ENCODE results near the gene JMJD8. TPM values are rescaled to one million over a fixed set of nuclear protein-coding genes. Genes with fewer than 3 reads are reported as not detected.

JMJD8 gene
- total and polyA plus RNA-seq, 4 donors = 21.2 to 52.6 (median 33.4) TPM

DNA sequence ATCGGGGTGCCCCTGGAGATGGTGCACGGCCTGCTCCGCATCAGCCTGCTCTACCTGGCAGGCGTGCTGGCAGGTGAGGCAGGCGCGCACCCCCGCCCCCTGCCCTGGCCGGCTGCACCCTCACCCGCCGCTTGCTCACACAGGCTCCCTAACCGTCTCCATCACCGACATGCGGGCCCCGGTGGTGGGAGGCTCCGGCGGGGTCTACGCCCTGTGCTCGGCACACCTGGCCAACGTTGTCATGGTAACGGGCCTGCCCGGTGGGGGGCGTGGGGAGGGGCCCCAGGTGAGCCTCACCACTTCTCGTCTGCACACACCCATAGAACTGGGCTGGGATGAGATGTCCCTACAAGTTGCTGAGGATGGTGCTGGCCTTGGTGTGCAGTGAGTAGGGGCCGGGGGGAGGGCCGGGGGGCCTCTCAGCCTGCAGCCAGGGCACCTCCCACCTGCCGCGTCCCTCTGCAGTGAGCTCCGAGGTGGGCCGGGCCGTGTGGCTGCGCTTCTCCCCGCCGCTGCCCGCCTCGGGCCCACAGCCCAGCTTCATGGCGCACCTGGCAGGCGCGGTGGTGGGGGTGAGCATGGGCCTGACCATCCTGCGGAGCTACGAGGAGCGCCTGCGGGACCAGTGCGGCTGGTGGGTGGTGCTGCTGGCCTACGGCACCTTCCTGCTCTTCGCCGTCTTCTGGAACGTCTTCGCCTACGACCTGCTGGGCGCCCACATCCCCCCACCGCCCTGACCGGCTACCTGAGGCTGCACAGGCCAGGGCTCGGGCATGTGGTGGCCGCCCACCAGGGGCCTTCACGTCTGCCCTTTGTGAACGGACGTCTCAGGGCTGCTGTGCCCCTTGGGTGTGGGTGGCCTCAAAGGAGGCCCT is 6.6 kb downstream of the JMJD8 start:
- H3K4me3 ChIP-seq (ENCODE audit: low read depth in 1 of 3, low read length in 3 of 3) = no peak overlapping the region
- WGBS = 73% methylated on average over 57 of the region's 57 CpGs
- no peaks in the 10 kb centered on the region for H3K9me3 ChIP-seq (ENCODE audit: control insufficient read depth in 4 of 4, low read length in 3 of 4)
- no peak for DNase-seq (ENCODE audit: low spot score)
- H3K9ac ChIP-seq (ENCODE audit: low read depth in 1 of 2, low read length in 2 of 2) = no peak overlapping the region
- H3K4me1 ChIP-seq (ENCODE audit: control insufficient read depth in 4 of 4, insufficient read depth in 4 of 4, low read length in 3 of 4) = peaks cover 17 to 47% (median 32%) of the 10 kb centered on the region in 4 donors
- H3K36me3 ChIP-seq (ENCODE audit: control insufficient read depth in 4 of 4, insufficient read depth in 3 of 4, low read depth in 1 of 4, low read length in 3 of 4) = peaks cover 11 to 24% (median 17%) of the 10 kb centered on the region in 4 donors
- H3K27me3 ChIP-seq (ENCODE audit: control insufficient read depth in 4 of 4, insufficient read depth in 4 of 4, low read length in 3 of 4) = no peaks in the 10 kb centered on the region
- H3K27ac ChIP-seq (ENCODE audit: low read depth in 1 of 2, low read length in 2 of 2) = no peak overlapping the region
- TF ChIP-seq, protein P1, sequence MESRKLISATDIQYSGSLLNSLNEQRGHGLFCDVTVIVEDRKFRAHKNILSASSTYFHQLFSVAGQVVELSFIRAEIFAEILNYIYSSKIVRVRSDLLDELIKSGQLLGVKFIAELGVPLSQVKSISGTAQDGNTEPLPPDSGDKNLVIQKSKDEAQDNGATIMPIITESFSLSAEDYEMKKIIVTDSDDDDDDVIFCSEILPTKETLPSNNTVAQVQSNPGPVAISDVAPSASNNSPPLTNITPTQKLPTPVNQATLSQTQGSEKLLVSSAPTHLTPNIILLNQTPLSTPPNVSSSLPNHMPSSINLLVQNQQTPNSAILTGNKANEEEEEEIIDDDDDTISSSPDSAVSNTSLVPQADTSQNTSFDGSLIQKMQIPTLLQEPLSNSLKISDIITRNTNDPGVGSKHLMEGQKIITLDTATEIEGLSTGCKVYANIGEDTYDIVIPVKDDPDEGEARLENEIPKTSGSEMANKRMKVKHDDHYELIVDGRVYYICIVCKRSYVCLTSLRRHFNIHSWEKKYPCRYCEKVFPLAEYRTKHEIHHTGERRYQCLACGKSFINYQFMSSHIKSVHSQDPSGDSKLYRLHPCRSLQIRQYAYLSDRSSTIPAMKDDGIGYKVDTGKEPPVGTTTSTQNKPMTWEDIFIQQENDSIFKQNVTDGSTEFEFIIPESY (IDR thresholded peaks at IDR 0.05) = no peak
- TF ChIP-seq FOXA2 (IDR thresholded peaks at IDR 0.05) (no peak), HNF4A (conservative IDR thresholded peaks at IDR 0.05) (no peak), SP1 (IDR thresholded peaks at IDR 0.05) (no peak), RXRA (IDR thresholded peaks at IDR 0.05) (no peak), JUND (IDR thresholded peaks at IDR 0.05) (no peak), FOXA1 (IDR thresholded peaks at IDR 0.05) (no peak), HNF4G (IDR thresholded peaks at IDR 0.05) (no peak), NR2F2 (IDR thresholded peaks at IDR 0.05) (no peak), EGR1 (IDR thresholded peaks at IDR 0.05; ENCODE audit: low read depth in 2 of 2) (no peak), TAF1 (conservative IDR thresholded peaks at IDR 0.05) (no peak), GABPA (IDR thresholded peaks at IDR 0.05 in 1 of 2, conservative IDR thresholded peaks at IDR 0.05 in 1 of 2) (no peak)
- TF ChIP-seq, protein P2, sequence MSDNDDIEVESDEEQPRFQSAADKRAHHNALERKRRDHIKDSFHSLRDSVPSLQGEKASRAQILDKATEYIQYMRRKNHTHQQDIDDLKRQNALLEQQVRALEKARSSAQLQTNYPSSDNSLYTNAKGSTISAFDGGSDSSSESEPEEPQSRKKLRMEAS (IDR thresholded peaks at IDR 0.05) = no peak
- TF ChIP-seq, protein P3, sequence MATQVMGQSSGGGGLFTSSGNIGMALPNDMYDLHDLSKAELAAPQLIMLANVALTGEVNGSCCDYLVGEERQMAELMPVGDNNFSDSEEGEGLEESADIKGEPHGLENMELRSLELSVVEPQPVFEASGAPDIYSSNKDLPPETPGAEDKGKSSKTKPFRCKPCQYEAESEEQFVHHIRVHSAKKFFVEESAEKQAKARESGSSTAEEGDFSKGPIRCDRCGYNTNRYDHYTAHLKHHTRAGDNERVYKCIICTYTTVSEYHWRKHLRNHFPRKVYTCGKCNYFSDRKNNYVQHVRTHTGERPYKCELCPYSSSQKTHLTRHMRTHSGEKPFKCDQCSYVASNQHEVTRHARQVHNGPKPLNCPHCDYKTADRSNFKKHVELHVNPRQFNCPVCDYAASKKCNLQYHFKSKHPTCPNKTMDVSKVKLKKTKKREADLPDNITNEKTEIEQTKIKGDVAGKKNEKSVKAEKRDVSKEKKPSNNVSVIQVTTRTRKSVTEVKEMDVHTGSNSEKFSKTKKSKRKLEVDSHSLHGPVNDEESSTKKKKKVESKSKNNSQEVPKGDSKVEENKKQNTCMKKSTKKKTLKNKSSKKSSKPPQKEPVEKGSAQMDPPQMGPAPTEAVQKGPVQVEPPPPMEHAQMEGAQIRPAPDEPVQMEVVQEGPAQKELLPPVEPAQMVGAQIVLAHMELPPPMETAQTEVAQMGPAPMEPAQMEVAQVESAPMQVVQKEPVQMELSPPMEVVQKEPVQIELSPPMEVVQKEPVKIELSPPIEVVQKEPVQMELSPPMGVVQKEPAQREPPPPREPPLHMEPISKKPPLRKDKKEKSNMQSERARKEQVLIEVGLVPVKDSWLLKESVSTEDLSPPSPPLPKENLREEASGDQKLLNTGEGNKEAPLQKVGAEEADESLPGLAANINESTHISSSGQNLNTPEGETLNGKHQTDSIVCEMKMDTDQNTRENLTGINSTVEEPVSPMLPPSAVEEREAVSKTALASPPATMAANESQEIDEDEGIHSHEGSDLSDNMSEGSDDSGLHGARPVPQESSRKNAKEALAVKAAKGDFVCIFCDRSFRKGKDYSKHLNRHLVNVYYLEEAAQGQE (IDR thresholded peaks at IDR 0.05) = no peak

DNA sequence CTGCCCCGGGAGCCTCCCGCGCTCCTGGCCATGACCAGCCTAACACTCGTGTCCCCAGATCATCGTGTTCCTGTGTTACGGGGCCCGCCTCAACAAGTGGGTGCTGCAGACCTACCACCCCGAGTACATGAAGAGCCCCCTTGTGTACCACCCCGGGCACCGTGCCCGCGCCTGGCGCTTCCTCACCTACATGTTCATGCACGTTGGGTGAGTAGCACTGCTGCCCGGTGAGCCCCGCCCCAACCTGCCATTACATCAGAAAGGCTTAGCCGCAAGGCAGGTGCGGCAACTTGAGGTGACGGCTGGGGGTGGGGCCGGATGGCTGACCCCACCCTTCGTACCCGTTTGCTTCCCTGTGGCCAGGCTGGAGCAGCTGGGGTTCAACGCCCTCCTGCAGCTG is 7.2 kb downstream of the JMJD8 start:
- Histone ChIP-seq H3K9ac (ENCODE audit: low read depth in 1 of 2, low read length in 2 of 2) (no peak overlapping the region), H3K27me3 (ENCODE audit: control insufficient read depth in 4 of 4, insufficient read depth in 4 of 4, low read length in 3 of 4) (no peaks in the 10 kb centered on the region), H3K36me3 (ENCODE audit: control insufficient read depth in 4 of 4, insufficient read depth in 3 of 4, low read depth in 1 of 4, low read length in 3 of 4) (peaks cover 10 to 24% (median 16%) of the 10 kb centered on the region in 4 donors), H3K4me3 (ENCODE audit: low read depth in 1 of 3, low read length in 3 of 3) (no peak overlapping the region), H3K4me1 (ENCODE audit: control insufficient read depth in 4 of 4, insufficient read depth in 4 of 4, low read length in 3 of 4) (peaks cover 16 to 41% (median 26%) of the 10 kb centered on the region in 4 donors), H3K27ac (ENCODE audit: low read depth in 1 of 2, low read length in 2 of 2) (no peak overlapping the region), H3K9me3 (ENCODE audit: control insufficient read depth in 4 of 4, low read length in 3 of 4) (no peaks in the 10 kb centered on the region)
- 73% methylated on average over 23 of the region's 23 CpGs for WGBS
- TF ChIP-seq HNF4G (IDR thresholded peaks at IDR 0.05) (no peak), TAF1 (conservative IDR thresholded peaks at IDR 0.05) (no peak), FOXA2 (IDR thresholded peaks at IDR 0.05) (no peak), HNF4A (conservative IDR thresholded peaks at IDR 0.05) (no peak)
- TF ChIP-seq, protein P1 (IDR thresholded peaks at IDR 0.05) = no peak
- TF ChIP-seq, protein P3 (IDR thresholded peaks at IDR 0.05) = no peak
- no peak for DNase-seq (ENCODE audit: low spot score)
